HG03521 (cell line): Measurements from ENCODE around the gene ANKRD63.

ENCODE experiments used
- ATAC-seq: cut with Tn5 transposase; IDR thresholded peaks from one replicate; pipeline ENCODE4 v1.9.1; 2021; ENCODE audit warnings: mild to moderate bottlenecking, moderate library complexity; ENCODE audit not compliant: unreplicated experiment

The ANKRD63 gene

GRCh38 chr15:40280260-40281056 is 2.4 kb downstream of the ANKRD63 start:
- ATAC-seq = no peak

GRCh38 chr15:40279437-40280141 is 3.3 kb downstream of the ANKRD63 start:
- no peak for ATAC-seq

GRCh38 chr15:40278026-40278425 is 4.8 kb downstream of the ANKRD63 start:
- ATAC-seq = no peak

- ATAC-seq = no peak
Measured at GRCh38 chr15:40277471-40277870, 5.4 kb downstream of the ANKRD63 start.

GRCh38 chr15:40276927-40277326 is 5.9 kb downstream of the ANKRD63 start:
- ATAC-seq = no peak

- no peak for ATAC-seq
Measured at GRCh38 chr15:40275954-40276353, 6.9 kb downstream of the ANKRD63 start.

GRCh38 chr15:40275523-40275922 is 7.3 kb downstream of the ANKRD63 start:
- ATAC-seq = no peak

GRCh38 chr15:40274350-40275274 is 8.3 kb downstream of the ANKRD63 start:
- ATAC-seq = no peak

GRCh38 chr15:40273428-40273827 is 9.4 kb downstream of the ANKRD63 start:
- ATAC-seq = no peak

GRCh38 chr15:40272485-40273056 is 10.3 kb downstream of the ANKRD63 start:
- ATAC-seq = no peak

GRCh38 chr15:40271685-40272484 is 11.0 kb downstream of the ANKRD63 start:
- no peak for ATAC-seq

- no peak for ATAC-seq
Measured at GRCh38 chr15:40270246-40270995, 12.4 kb downstream of the ANKRD63 start.

GRCh38 chr15:40269604-40270003 is 13.3 kb downstream of the ANKRD63 start:
- no peak for ATAC-seq

- no peak for ATAC-seq
Measured at GRCh38 chr15:40267670-40268069, 15.2 kb downstream of the ANKRD63 start.

GRCh38 chr15:40266828-40267304 is 16.0 kb downstream of the ANKRD63 start:
- ATAC-seq = no peak

GRCh38 chr15:40265875-40266274 is 17.0 kb downstream of the ANKRD63 start:
- ATAC-seq = no peak

- no peak for ATAC-seq
Measured at GRCh38 chr15:40265355-40265754, 17.5 kb downstream of the ANKRD63 start.

GRCh38 chr15:40264321-40265153 is 18.3 kb downstream of the ANKRD63 start:
- ATAC-seq = no peak
